Muscle layer of duodenum (tissue), 2 donors: ENCODE results near the gene S100A4.

Experiments used
- H3K27ac ChIP-seq: one replicate; pipeline ENCODE4 v1.7.0; 2013; ENCODE audit warnings: mild to moderate bottlenecking, low read length
- H3K27me3 ChIP-seq: one replicate; pipeline ENCODE4 v1.7.0; 2013; ENCODE audit warnings: low read depth, mild to moderate bottlenecking, control low read depth, low read length
- H3K36me3 ChIP-seq, 2 donors: one replicate each; pipeline ENCODE4 v1.7.0; 2013; ENCODE audit warnings: low read length in 2 of 2, control low read depth in 1 of 2, mild to moderate bottlenecking in 1 of 2; ENCODE audit not compliant: insufficient read depth in 2 of 2, control insufficient read depth in 1 of 2
- H3K4me1 ChIP-seq, 2 donors: one replicate each; pipeline ENCODE4 v1.7.0; 2013; ENCODE audit warnings: low read length in 2 of 2, mild to moderate bottlenecking in 2 of 2, control low read depth in 1 of 2, moderate library complexity in 1 of 2; ENCODE audit not compliant: insufficient read depth in 2 of 2, control insufficient read depth in 1 of 2
- H3K4me3 ChIP-seq, 2 donors: one replicate each; pipeline ENCODE4 v1.7.0; 2013; ENCODE audit warnings: low read length in 2 of 2, low read depth in 1 of 2, mild to moderate bottlenecking in 1 of 2
- H3K9me3 ChIP-seq, 2 donors: one replicate each; pipeline ENCODE4 v1.7.0; 2013; ENCODE audit warnings: low read length in 2 of 2, control low read depth in 1 of 2, mild to moderate bottlenecking in 1 of 2; ENCODE audit not compliant: control insufficient read depth in 1 of 2
- donor health status: healthy.

S100A4 gene

DNA sequence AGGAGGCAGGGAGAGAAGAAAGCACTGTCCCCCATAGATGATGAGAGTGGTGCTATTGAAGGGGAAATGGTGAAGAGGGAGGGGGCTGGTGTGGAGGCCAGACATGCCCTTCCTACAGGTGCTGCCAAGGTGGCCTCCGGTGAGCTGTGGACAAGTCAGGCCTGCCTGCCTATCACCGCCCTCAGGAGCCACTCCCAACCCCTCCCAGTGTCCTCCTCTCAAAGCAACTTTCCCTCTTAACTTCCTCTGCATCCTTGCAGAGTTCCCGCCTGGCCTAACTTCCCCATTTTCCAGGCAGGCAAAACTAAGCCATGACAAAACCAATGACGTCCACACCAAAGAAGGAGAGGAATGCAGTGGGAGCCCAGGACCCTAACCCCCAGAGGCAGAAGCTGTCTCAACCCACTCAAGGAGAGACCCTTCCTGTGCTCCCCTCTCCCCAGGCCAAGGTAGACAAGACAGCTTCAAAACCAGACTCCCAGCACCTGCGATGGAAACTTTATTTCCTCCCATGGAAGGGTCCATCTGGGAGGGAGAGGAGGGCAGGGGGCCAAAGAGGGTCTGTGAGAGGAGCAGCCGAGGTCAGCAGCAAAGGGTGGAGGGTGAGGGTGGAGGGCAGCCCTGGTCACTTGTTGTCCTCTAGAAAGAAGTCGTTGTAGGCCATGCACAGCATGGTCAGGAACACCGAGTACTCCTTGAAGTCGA is 8.8 kb downstream of the S100A4 start:
- no peaks in the 10 kb centered on the region for H3K27me3 ChIP-seq
- H3K27ac ChIP-seq = peak overlapping the region; percentile 97
- peaks cover 28 to 38% of the 10 kb centered on the region in 2 donors for H3K4me1 ChIP-seq
- peaks cover 0 to 4% of the 10 kb centered on the region in 2 donors for H3K36me3 ChIP-seq
- H3K4me3 ChIP-seq = peak overlapping the region; percentile 69 to 85
- H3K9me3 ChIP-seq = no peaks in the 10 kb centered on the region

DNA sequence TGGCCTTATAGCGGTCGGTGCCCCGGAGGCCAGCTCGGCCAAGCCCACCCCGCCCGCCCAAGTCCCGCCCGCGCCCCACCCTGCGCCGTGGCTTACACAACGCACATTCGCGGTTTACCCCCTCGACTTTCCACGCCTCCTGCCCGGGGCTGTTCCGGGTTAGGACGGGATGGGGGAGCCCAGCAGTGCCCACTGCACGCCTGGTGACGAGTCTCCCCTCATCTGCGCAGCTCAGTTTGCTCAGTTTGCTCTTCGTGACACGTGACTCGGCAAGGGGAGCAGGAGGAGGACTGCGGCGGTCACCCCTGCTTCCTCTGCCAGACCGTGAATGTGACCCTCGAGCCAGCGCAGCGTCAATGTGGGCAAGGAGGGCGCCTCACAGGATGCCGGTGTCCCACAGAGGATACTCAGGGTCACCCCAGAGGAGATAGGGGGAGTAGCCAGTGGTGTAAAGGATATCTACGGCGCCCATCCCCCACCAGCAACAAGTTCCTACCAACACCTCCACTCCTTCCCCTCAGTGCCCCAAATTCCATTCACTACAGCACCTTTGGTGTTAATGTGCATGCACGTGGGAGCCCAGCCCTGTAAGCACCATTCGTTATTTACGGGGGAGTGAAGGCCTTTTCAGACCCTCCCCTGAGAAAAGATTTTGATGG is 9.5 kb downstream of the S100A4 start:
- Histone ChIP-seq H3K27me3 (no peaks in the 10 kb centered on the region), H3K27ac (peak overlapping the region; percentile 99), H3K4me3 (peak overlapping the region; percentile 85 to 89), H3K4me1 (peaks cover 28 to 39% of the 10 kb centered on the region in 2 donors), H3K36me3 (peaks cover 0 to 4% of the 10 kb centered on the region in 2 donors), H3K9me3 (no peaks in the 10 kb centered on the region)

DNA sequence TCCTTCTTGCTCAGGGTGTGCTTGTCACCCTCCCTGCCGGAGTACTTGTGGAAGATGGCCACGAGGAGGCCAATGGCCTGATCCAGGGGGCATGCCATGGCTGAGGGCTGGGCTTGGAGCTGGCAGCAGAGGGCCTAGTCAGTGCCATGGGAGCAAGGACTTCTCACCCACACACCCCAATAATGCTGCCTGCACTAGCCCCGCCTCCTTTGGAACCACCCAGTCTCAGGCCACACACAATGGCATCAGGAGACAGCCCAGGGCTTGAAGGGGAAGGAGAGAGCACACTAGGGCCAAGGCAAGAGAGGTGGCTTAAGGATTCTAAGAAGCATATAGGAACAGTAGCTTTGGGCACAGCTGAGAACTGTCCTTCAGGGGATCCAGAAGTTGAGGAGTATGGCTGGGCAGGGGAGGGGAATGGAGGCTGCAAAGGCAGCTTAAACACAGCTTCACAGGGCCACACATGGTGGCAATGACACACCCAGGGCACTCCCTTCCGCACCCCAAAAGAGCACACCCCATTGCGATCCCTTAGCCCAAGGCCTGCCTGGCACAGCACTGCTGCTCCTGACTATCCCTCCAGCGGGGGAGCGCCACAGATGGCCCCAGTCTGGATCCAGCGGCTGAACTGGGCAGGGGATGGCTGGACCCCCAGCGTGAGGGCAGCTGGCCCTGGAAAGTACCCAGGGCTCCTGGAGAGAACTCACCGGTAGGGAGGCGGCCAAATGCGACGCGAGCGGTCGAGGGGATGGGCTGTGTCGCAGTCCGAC is 10.2 kb downstream of the S100A4 start, which contains the start of gene S100A6:
Gene S100A6, minus strand, starts transcription at position 750 of the 770 bp plus-strand sequence. Its CDS starts 652 bp downstream, at position 98.
- peaks cover 28 to 39% of the 10 kb centered on the region in 2 donors for H3K4me1 ChIP-seq
- H3K27me3 ChIP-seq = no peaks in the 10 kb centered on the region
- H3K4me3 ChIP-seq = peak within 1 kb of the TSS; percentile 85 to 89
- H3K9me3 ChIP-seq = no peaks in the 10 kb centered on the region
- peak within 1 kb of the TSS; percentile 99 for H3K27ac ChIP-seq
- peaks cover 0 to 4% of the 10 kb centered on the region in 2 donors for H3K36me3 ChIP-seq

DNA sequence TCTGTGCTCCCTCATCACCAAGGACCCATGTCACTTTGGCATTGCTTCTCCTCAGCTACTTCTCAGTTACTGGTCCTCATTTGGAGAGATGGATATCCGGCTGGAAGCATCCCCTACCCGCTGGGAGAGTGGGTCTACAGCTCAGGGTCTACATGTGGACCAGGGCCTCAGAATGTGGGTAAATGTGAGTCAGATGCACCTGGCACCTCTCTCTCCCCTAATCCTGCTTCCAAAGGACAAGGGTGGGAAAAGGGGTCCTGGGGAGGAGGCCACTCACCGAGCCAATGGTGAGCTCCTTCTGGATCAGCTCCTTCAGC is 10.7 kb downstream of the S100A4 start:
- Histone ChIP-seq H3K4me3 (peak overlapping the region; percentile 85 to 89), H3K4me1 (peaks cover 28 to 39% of the 10 kb centered on the region in 2 donors)

DNA sequence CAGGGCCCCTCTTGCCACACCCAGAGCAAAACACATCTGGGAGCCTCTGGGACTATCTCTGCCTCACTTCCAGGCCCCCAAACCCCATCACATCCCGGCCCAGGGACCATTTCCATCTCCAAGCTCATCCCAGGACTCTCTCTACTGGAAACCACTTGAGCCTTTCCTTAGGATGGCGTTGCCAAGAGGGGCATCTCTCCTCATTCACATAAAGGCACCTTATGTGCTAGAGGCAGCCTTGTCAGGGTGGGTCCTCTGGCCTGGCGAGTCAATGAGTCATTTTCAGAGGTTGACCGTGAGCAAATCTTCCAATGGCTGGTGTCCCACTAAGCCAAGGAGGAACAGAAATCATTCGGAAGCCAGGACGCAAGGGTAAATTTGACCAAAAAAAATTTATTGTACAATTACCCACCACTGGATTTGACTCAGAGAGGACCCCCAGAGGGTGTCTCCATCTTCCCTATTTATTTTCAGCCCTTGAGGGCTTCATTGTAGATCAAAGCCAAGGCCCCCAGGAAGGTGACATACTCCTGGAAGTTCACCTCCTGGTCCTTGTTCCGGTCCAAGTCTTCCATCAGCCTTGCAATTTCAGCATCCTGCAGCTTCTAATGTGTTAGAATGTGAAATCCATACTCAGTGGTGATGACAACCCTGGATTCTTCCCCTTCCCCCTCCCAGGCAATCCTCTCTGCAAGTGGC is 11.2 kb downstream of the S100A4 start:
- Histone ChIP-seq H3K4me3 (peak overlapping the region; percentile 85 to 89), H3K27ac (peak overlapping the region; percentile 99), H3K36me3 (peaks cover 0 to 4% of the 10 kb centered on the region in 2 donors), H3K9me3 (no peaks in the 10 kb centered on the region), H3K27me3 (no peaks in the 10 kb centered on the region), H3K4me1 (peaks cover 28 to 39% of the 10 kb centered on the region in 2 donors)

More for the DNA sequence above, 10.7 kb downstream of the S100A4 start:
- Histone ChIP-seq H3K27me3 (no peaks in the 10 kb centered on the region), H3K36me3 (peaks cover 0 to 4% of the 10 kb centered on the region in 2 donors), H3K27ac (peak overlapping the region; percentile 99), H3K9me3 (no peaks in the 10 kb centered on the region)

DNA sequence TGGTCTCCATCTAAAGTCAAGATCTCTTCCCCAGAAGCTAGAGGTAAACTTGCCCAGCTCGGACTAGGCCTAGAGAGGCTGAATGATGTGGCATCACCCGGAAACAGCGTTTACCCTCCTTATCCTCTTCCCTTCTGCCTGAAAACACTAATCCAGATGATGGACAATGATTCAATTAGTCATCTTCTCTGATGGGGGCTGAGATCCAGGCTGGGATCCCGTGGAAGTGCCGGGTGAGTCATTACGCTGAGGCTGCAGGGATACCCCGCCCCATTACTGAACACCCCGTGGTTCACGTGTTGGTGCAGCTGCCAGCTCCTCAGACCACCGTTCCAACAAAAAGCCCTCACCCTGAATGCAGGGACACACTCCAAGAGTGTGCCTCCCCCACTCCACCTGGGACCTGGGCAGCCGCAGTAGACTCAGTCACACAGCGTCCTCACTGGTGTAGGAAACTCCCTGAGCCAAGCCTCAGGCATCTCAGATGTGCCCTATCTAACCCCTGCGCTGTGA is 11.9 kb downstream of the S100A4 start:
- Histone ChIP-seq H3K36me3 (peaks cover 0 to 4% of the 10 kb centered on the region in 2 donors), H3K4me1 (peaks cover 28 to 39% of the 10 kb centered on the region in 2 donors), H3K4me3 (peak overlapping the region; percentile 85 to 89), H3K27me3 (no peaks in the 10 kb centered on the region), H3K27ac (peak overlapping the region; percentile 99), H3K9me3 (no peaks in the 10 kb centered on the region)

DNA sequence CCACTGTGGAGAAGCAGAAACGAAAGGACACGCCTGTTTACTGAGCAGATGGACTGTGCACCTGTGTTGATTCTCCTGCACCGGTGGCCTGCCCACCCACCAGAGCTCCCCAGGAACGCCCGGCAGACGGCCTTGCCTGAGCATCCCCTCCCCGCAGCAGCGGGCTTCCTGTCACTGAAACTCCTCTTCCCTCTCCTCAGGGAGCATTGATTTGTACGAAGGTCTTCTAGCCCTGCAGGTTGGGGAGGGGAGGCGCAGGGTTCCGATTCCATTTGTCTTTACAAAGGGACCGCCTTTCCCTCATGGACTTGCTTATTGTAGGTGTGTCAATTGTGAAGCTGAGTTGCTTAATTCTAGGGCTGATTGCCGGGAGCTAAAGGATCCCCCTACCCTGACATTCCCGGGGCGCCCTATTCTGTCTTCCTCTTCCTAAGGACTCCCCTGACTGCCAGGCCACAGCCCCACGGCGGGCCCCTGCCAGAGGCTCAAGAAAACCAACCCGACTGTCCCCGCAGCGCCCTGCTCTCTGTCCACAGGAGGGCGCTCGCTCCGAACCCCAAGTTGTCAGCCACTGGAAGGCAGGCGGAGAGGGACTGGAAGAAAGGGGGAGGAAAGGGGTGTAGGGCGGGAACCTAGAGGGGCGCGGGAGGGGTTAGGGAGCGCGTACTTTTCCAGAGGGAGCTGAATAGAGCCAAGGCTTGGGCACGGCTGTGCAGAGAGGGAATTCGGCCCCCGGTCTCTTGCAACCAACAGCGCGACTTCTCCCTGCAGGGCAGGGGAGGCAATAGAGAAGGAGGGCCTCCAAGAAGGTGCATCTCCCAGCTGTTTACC is 12.6 kb downstream of the S100A4 start:
- no peaks in the 10 kb centered on the region for H3K9me3 ChIP-seq
- H3K4me3 ChIP-seq = peak overlapping the region; percentile 85 to 89
- peak overlapping the region; percentile 99 for H3K27ac ChIP-seq
- H3K36me3 ChIP-seq = peaks cover 0 to 4% of the 10 kb centered on the region in 2 donors
- no peaks in the 10 kb centered on the region for H3K27me3 ChIP-seq
- H3K4me1 ChIP-seq = peaks cover 28 to 39% of the 10 kb centered on the region in 2 donors

DNA sequence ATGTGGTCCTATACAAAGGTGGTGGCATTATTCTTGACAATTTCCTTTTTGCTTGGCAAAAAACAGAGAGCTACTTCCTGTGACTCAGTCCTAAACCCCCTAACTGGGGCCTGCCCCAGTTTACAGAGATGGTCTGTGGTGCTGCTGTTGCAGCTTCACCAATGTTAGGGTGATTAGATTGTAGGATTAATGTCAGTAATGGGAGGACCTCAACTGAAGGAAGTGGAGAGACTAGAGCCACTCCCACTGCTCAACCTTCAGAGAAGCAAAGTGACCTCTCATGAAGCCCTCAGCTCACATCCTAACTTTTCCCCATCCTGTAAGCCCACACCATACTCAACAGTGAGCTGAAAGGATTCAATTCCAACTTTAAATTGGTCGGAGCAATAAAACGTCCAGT is 13.4 kb downstream of the S100A4 start:
- peaks cover 28 to 39% of the 10 kb centered on the region in 2 donors for H3K4me1 ChIP-seq
- peak overlapping the region in 1 of 2 donors; percentile 89 for H3K4me3 ChIP-seq
- H3K9me3 ChIP-seq = no peaks in the 10 kb centered on the region
- peak overlapping the region; percentile 99 for H3K27ac ChIP-seq
- peaks cover 0 to 4% of the 10 kb centered on the region in 2 donors for H3K36me3 ChIP-seq
- no peaks in the 10 kb centered on the region for H3K27me3 ChIP-seq

DNA sequence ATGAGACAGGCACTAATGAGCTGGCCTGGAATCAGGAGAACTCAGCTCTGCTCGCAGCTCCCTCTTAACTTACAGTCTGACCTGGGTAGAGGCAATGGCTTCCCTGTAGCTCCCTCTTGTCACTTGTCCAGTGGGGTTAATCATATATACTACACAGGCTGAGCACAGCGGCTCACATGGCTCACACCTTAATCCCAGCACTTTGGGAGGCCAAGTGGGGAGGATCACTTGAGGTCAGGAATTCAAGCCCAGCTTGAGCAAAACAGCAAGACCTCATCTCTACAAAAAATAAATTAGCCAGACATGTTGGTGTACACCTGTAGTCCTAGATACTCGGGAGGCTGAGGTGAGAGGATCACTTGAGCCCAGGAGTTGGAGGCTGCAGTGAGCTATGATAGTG is 14.0 kb downstream of the S100A4 start:
- Histone ChIP-seq H3K27ac (peak overlapping the region; percentile 99), H3K36me3 (peaks cover 0 to 4% of the 10 kb centered on the region in 2 donors), H3K9me3 (no peaks in the 10 kb centered on the region), H3K4me3 (no peak overlapping the region), H3K27me3 (no peaks in the 10 kb centered on the region), H3K4me1 (peaks cover 28 to 34% of the 10 kb centered on the region in 2 donors)

DNA sequence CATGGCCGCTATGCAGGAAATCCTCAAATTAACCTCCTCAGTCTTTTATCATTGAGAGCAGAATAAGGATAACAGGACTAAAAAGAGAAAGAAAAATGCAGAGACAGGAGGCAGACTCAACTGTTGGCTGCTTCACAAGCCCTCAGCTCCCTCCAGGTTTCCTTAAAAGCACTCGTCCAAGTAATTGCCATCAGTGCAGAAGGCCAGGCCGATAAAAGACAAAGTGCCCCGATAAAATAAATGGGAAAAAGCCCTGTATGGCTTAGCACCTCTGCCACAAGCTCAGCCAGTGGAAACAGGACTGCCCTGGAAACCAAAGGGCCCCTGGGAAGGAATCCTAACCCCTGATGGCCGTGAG is 17.9 kb downstream of the S100A4 start:
- H3K4me3 ChIP-seq = no peak overlapping the region
- no peaks in the 10 kb centered on the region for H3K36me3 ChIP-seq
- no peak overlapping the region for H3K27ac ChIP-seq
- peaks cover 8 to 10% of the 10 kb centered on the region in 2 donors for H3K4me1 ChIP-seq
- no peaks in the 10 kb centered on the region for H3K9me3 ChIP-seq
- H3K27me3 ChIP-seq = no peaks in the 10 kb centered on the region
